Vagina (tissue), 2 donors: Measurements from ENCODE around the gene CAPZB. TPM values are rescaled to one million over a fixed set of nuclear protein-coding genes. Genes with fewer than 3 reads are reported as not detected.

ENCODE experiments used
- DNase-seq, 2 donors: peaks; one replicate each; pipeline ENCODE4 v3.0.0-alpha.2; 2017; ENCODE audit errors: extremely low spot score in 2 of 2
- H3K27ac ChIP-seq: fragments of 200-600 bp; sonication (generic); one replicate; pipeline ENCODE4 v1.5.1; 2019
- H3K27me3 ChIP-seq: fragments of 200-600 bp; sonication (generic); one replicate; pipeline ENCODE4 v1.5.1; 2019
- H3K36me3 ChIP-seq, 2 donors: fragments of 200-600 bp; sonication (generic); one replicate each; pipeline ENCODE4 v1.5.1; 2017 to 2019
- H3K4me1 ChIP-seq: fragments of 200-600 bp; sonication (generic); one replicate; pipeline ENCODE4 v1.5.1; 2019
- H3K4me3 ChIP-seq, 2 donors: fragments of 200-600 bp; sonication (generic); 1 replicate in 1 of 2; 2 replicates in 1 of 2; pipeline ENCODE4 v1.5.1; 2016 to 2019
- H3K9me3 ChIP-seq: fragments of 200-600 bp; sonication (generic); one replicate; pipeline ENCODE4 v1.5.1; 2019
- POLR2A ChIP-seq, 2 donors: fragments of 450-650 bp; IDR thresholded peaks; one replicate each; pipeline ENCODE4 v1.6.1; 2017; ENCODE audit warnings: antibody characterized with exemption in 2 of 2, mild to moderate bottlenecking in 2 of 2, moderate library complexity in 2 of 2
- POLR2AphosphoS5 ChIP-seq, 2 donors: sonication (generic); formaldehyde crosslinking; IDR thresholded peaks; one replicate each; pipeline ENCODE4 v1.9.0; 2017; ENCODE audit warnings: antibody characterized with exemption in 2 of 2, mild to moderate bottlenecking in 2 of 2, low read depth in 1 of 2; ENCODE audit not compliant: insufficient read depth in 1 of 2
- intact Hi-C: fragments of 100-400 bp; cut with DNase I; formaldehyde crosslinking; loops from one replicate; pipeline ENCODE4 v1.15.1; 2023
- total RNA-seq: library from RNA; depleted of rRNA; stranded (reverse); fragments of >200 nt; gene quantifications from one replicate; pipeline ENCODE4 v1.2.3, GENCODE V29; 2016
- TF ChIP-seq, protein P1 (sequence below), 3 experiments: fragments of 450-650 bp in 2 of 3; fragments of 200-600 bp in 1 of 3; sonication (generic) in 1 of 3; IDR thresholded peaks; one replicate each; pipeline ENCODE4 v1.5.1; 2017 to 2019; ENCODE audit warnings: antibody characterized with exemption in 3 of 3, mild to moderate bottlenecking in 2 of 3, moderate library complexity in 2 of 3

Gene CAPZB
- total RNA-seq, 1 donor from 2014 or later, result 152 TPM

DNA sequence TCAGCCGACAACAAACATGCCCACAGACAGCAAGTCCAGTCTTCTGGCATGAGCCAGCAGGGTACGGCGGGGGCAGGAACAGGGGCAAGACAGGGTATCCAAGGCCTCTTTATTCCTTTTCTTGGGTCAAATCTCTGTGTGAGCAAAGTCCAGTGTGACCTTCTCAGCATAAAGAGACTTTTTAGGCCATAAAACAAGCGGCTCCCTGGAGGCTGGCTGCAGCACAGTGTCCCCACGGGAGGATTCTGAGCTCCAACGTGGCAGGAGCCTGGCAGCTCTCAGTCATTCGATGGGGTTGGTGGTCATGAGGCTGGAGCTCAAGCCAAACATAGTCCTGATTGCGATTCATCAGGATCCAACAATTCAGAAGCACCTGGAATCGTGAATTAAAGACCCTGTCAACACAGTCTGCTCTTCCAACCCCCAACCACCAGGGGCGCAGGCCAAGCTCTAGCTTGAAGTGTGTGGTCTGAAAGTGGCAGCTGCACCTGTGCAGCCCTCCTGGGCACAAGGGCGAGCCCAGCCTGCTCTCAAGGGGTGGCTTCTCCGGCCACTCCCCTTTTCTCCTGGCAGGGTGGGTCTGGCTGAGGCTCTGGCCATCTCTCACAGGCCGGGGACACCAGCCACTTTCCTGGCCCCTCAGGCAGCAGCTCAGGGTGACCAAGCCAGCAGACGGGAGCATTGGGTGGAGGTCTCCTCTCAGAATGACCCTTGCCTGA is 111.1 kb downstream of the CAPZB start:
- H3K27ac ChIP-seq, result peak overlapping the region; percentile 87
- no peak for DNase-seq
- H3K27me3 ChIP-seq, result no peaks in the 10 kb centered on the region
- no peaks in the 10 kb centered on the region for H3K9me3 ChIP-seq
- no peak for TF ChIP-seq POLR2AphosphoS5 (IDR thresholded peaks at IDR 0.05; ENCODE audit: insufficient read depth in 1 of 2, low read depth in 1 of 2)
- TF ChIP-seq, protein P1, sequence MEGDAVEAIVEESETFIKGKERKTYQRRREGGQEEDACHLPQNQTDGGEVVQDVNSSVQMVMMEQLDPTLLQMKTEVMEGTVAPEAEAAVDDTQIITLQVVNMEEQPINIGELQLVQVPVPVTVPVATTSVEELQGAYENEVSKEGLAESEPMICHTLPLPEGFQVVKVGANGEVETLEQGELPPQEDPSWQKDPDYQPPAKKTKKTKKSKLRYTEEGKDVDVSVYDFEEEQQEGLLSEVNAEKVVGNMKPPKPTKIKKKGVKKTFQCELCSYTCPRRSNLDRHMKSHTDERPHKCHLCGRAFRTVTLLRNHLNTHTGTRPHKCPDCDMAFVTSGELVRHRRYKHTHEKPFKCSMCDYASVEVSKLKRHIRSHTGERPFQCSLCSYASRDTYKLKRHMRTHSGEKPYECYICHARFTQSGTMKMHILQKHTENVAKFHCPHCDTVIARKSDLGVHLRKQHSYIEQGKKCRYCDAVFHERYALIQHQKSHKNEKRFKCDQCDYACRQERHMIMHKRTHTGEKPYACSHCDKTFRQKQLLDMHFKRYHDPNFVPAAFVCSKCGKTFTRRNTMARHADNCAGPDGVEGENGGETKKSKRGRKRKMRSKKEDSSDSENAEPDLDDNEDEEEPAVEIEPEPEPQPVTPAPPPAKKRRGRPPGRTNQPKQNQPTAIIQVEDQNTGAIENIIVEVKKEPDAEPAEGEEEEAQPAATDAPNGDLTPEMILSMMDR (IDR thresholded peaks at IDR 0.05), result no peak
- TF ChIP-seq POLR2A (IDR thresholded peaks at IDR 0.05), result no peak
- peaks cover 77% of the 10 kb centered on the region for H3K4me1 ChIP-seq
- intact Hi-C loops, result no loop called here
- H3K4me3 ChIP-seq, result no peak overlapping the region
- peaks cover 0 to 22% of the 10 kb centered on the region in 2 donors for H3K36me3 ChIP-seq

DNA sequence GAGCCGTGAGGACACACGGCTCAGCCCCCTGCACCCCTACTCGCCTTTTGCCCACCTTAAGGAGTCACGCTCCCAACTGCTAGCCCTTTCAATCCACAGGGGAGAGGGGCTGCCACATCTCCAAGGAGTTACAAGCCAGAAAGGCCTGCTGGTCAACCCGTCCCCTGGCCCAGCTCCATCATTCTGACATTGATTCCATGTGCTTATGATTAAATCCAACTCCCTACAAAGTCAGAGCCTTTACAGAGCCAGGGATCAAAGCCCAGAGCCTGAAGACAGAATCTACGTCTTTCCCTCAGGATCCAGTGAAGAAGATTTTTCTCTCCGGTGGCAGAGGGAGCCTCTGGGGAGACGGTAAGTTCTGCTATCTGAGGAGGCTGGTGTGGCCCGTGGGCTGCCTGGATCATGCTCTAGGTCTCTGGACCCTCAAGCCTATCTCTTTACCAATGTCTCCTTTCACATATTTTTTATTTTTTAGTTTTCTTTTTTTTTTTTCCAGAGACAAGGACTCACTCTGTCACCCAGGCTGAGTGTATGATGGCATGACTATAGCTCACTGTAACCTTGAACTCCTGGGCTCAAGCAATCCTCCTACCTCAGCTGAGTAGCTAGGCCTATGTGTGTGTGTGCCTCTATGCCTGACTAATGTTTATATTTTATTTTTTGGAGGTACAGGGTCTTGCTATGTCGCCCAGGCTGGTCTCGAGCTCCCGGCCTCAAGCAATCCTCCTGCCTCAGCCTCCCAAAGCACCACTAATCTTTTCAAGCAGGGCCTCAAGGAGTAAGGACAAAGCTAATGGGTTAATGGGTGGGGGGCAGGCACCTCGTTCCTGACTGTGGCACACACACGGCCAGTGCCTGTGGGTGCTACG is 111.9 kb downstream of the CAPZB start:
- no peak for TF ChIP-seq POLR2AphosphoS5 (IDR thresholded peaks at IDR 0.05; ENCODE audit: insufficient read depth in 1 of 2, low read depth in 1 of 2)
- TF ChIP-seq, protein P1 (IDR thresholded peaks at IDR 0.05), result no peak
- TF ChIP-seq POLR2A (IDR thresholded peaks at IDR 0.05), result no peak
- H3K4me3 ChIP-seq, result no peak overlapping the region
- no peaks in the 10 kb centered on the region for H3K27me3 ChIP-seq
- H3K9me3 ChIP-seq, result no peaks in the 10 kb centered on the region
- peak overlapping the region; percentile 87 for H3K27ac ChIP-seq
- intact Hi-C loops, result no loop called here
- DNase-seq, result no peak
- peaks cover 82% of the 10 kb centered on the region for H3K4me1 ChIP-seq
- peaks cover 0 to 20% of the 10 kb centered on the region in 2 donors for H3K36me3 ChIP-seq

DNA sequence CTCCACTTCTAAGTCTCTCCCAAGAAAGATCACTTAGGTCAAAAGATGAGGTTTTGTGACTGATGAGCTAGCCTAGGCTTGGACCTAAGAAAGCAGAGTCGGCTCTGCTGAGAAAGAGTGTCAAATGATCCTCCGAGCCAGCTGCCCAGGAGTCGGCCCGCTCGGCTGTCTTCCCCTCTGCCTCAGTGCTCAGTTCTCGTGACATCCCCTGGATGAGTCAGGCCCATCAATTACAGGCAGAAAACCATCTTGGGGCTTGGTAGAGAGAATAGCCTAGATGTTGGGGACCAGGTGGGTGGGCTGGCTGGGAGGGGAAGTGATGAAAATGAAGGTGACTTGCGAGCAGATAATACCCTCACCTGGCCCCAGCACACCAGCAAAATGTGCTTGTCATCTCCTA is 112.7 kb downstream of the CAPZB start:
- intact Hi-C loops, result no loop called here
- Histone ChIP-seq H3K27ac (peak overlapping the region; percentile 87), H3K36me3 (peaks cover 0 to 11% of the 10 kb centered on the region in 2 donors), H3K27me3 (no peaks in the 10 kb centered on the region), H3K4me3 (no peak overlapping the region), H3K4me1 (peaks cover 89% of the 10 kb centered on the region), H3K9me3 (no peaks in the 10 kb centered on the region)
- no peak for DNase-seq
- TF ChIP-seq POLR2AphosphoS5 (IDR thresholded peaks at IDR 0.05; ENCODE audit: insufficient read depth in 1 of 2, low read depth in 1 of 2) (peak in 1 of 2 donors; percentile 53), POLR2A (IDR thresholded peaks at IDR 0.05) (no peak)

DNA sequence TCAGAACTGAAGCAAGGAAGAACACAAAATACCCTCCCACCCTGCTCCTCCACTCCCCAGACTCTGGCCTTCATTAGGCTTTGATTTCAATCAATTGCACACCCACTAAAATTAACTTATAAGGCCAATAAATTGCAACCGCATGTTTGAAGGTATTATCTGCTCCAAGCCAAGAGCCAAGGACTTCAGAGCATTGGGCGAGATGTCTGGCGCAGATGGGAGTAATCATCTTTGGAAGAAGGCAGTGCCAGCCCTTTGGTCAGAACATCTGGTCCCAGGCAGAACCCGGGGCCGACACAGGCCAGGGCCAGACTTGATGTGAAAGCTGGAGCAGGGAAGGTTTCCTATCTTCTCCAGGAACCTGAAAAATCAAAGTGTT is 113.2 kb downstream of the CAPZB start:
- Histone ChIP-seq H3K9me3 (no peaks in the 10 kb centered on the region), H3K4me1 (peaks cover 93% of the 10 kb centered on the region), H3K36me3 (peaks cover 0 to 6% of the 10 kb centered on the region in 2 donors), H3K4me3 (no peak overlapping the region), H3K27ac (peak overlapping the region; percentile 87), H3K27me3 (no peaks in the 10 kb centered on the region)
- no peak for DNase-seq
- intact Hi-C loops, result no loop called here
- TF ChIP-seq, protein P1 (IDR thresholded peaks at IDR 0.05), result no peak
- TF ChIP-seq POLR2A (IDR thresholded peaks at IDR 0.05), result no peak
- TF ChIP-seq POLR2AphosphoS5 (IDR thresholded peaks at IDR 0.05; ENCODE audit: insufficient read depth in 1 of 2, low read depth in 1 of 2), result no peak

DNA sequence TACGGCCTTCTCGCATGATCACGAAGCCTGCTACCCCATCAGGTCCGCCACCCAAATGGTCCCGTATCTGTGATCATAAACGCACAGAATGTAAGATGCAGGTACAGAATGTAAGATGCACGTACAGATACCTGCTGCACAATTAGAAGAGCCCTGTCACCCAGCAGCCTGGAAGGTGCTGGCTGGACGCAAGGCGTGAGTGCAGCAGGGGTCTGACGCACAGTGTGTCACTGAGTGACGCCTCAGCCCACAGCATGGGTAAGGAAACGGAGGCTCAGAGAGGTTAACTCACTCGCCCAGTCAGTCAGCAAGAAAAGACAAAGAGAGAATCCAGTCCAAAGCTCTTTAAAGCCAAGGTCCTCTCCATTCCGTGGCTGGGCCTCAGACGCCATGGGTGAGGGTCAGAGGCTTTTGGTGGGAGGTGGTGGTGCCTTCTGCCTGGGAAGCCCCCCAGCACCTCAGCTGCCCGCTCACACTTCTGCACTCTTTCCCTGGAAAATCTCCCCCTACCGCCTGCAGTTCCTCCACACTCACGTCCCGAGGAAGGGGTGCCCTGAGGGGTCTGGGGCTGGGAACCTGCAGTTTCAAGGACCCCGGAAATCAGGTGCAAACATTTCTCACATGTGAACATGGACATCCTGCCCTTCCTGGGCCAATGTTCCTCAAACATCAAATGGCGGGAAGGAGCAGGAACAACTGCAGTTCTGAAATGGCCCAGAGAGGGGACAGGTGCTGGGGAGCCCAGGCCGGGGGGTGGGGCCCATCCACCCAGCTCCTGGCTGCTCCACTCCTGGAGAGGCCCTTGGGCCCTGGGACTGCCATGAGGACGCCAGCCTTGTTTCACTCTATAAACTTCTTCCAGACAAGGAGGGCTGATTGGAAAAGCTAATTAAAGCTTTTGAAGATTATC is 113.9 kb downstream of the CAPZB start:
- no peaks in the 10 kb centered on the region for H3K36me3 ChIP-seq
- H3K4me3 ChIP-seq, result no peak overlapping the region
- H3K4me1 ChIP-seq, result peaks cover 98% of the 10 kb centered on the region
- no peaks in the 10 kb centered on the region for H3K27me3 ChIP-seq
- H3K9me3 ChIP-seq, result no peaks in the 10 kb centered on the region
- no peak for TF ChIP-seq POLR2A (IDR thresholded peaks at IDR 0.05)
- no peak for TF ChIP-seq POLR2AphosphoS5 (IDR thresholded peaks at IDR 0.05; ENCODE audit: insufficient read depth in 1 of 2, low read depth in 1 of 2)
- TF ChIP-seq, protein P1 (IDR thresholded peaks at IDR 0.05), result no peak
- intact Hi-C loops, result no loop called here
- H3K27ac ChIP-seq, result peak overlapping the region; percentile 87
- DNase-seq, result no peak
